Thymus (tissue), 11 donors: Measurements from ENCODE around the gene WASL. TPM values are rescaled to one million over a fixed set of nuclear protein-coding genes. Genes with fewer than 3 reads are reported as not detected.
"Not testable (repeated sequence)": the region's sequence is repeated elsewhere in the genome, so short reads cannot be mapped to it uniquely, and the experiment has no call there.

Source experiments
- DNase-seq, 9 donors: peaks; one replicate each; pipeline ENCODE4 v3.0.0-alpha.2; 2013; ENCODE audit warnings: low spot score in 9 of 9, low read depth in 6 of 9, missing footprints in 1 of 9
- H3K27ac ChIP-seq, 2 donors: one replicate each; pipeline ENCODE4 v1.5.1; 2013; ENCODE audit warnings: control low read depth in 1 of 2, low read depth in 1 of 2, low read length in 1 of 2, mild to moderate bottlenecking in 1 of 2, moderate library complexity in 1 of 2
- H3K27me3 ChIP-seq, 2 donors: one replicate each; pipeline ENCODE4 v1.5.1; 2013; ENCODE audit warnings: low read length in 1 of 2; ENCODE audit not compliant: control insufficient read depth in 2 of 2, insufficient read depth in 1 of 2
- H3K36me3 ChIP-seq, 2 donors: one replicate each; pipeline ENCODE4 v1.5.1; 2013; ENCODE audit warnings: low read length in 1 of 2, mild to moderate bottlenecking in 1 of 2, moderate library complexity in 1 of 2; ENCODE audit not compliant: control insufficient read depth in 2 of 2, insufficient read depth in 2 of 2
- H3K4me1 ChIP-seq, 2 donors: one replicate each; pipeline ENCODE4 v1.5.1; 2013; ENCODE audit warnings: low read length in 2 of 2; ENCODE audit not compliant: control insufficient read depth in 2 of 2, insufficient read depth in 2 of 2
- H3K4me3 ChIP-seq, 2 donors: one replicate each; pipeline ENCODE4 v1.5.1; 2013; ENCODE audit warnings: low read length in 2 of 2, control low read depth in 1 of 2, mild to moderate bottlenecking in 1 of 2
- H3K9me3 ChIP-seq, 2 donors: one replicate each; pipeline ENCODE4 v1.5.1; 2013; ENCODE audit warnings: low read length in 1 of 2, mild to moderate bottlenecking in 1 of 2; ENCODE audit not compliant: control insufficient read depth in 2 of 2, insufficient read depth in 1 of 2
- WGBS: extraction: QIAGEN DNeasy Blood & Tissue Kit; methylation state at CpG from one replicate; pipeline ENCODE4 v1.1.7; 2013; 5-methylcytosine and 5-hydroxymethylcytosine counted together
- polyA plus RNA-seq: library from polyadenylated mRNA; stranded (reverse); fragments of 200-250 nt; gene quantifications from one replicate; pipeline ENCODE4 v1.2.3, GENCODE V29; 2013
- total RNA-seq: library from RNA; stranded (reverse); fragments of 120-200 nt; gene quantifications from one replicate; pipeline ENCODE4 v1.2.4, GENCODE V29; 2013
- donor health status: healthy.

The WASL gene
- total and polyA plus RNA-seq, 2 donors: 3.6 to 17.8 TPM

- H3K27me3 ChIP-seq: no peaks in the 10 kb centered on the region
- H3K27ac ChIP-seq: no peak overlapping the region
- WGBS: 55% methylated on average over 2 of the region's 2 CpGs
- no peaks in the 10 kb centered on the region for H3K36me3 ChIP-seq
- H3K4me3 ChIP-seq: no peak overlapping the region
- H3K4me1 ChIP-seq: peaks cover 0 to 4% of the 10 kb centered on the region in 2 donors
- no peaks in the 10 kb centered on the region for H3K9me3 ChIP-seq
- DNase-seq: no peak
These were observed 2.7 kb downstream of the WASL start for GRCh38 chr7:123746055-123746454.

- Histone ChIP-seq H3K4me3 (no peak overlapping the region), H3K27me3 (no peaks in the 10 kb centered on the region), H3K27ac (no peak overlapping the region), H3K4me1 (peaks cover 0 to 4% of the 10 kb centered on the region in 2 donors), H3K9me3 (no peaks in the 10 kb centered on the region), H3K36me3 (no peaks in the 10 kb centered on the region)
- 92% methylated on average over 2 of the region's 2 CpGs for WGBS
- no peak for DNase-seq
These were observed 3.4 kb downstream of the WASL start for GRCh38 chr7:123745437-123745836.

- 93% methylated on average over 1 of the region's 1 CpG for WGBS
- Histone ChIP-seq H3K27me3 (no peaks in the 10 kb centered on the region), H3K9me3 (no peaks in the 10 kb centered on the region), H3K4me3 (no peak overlapping the region), H3K27ac (no peak overlapping the region), H3K36me3 (no peaks in the 10 kb centered on the region), H3K4me1 (peaks cover 0 to 4% of the 10 kb centered on the region in 2 donors)
- no peak for DNase-seq
These were observed 4.4 kb downstream of the WASL start for GRCh38 chr7:123744416-123744815.

GRCh38 chr7:123741940-123742339, 6.9 kb downstream of the WASL start:
- no peaks in the 10 kb centered on the region for H3K9me3 ChIP-seq
- H3K36me3 ChIP-seq: no peaks in the 10 kb centered on the region
- DNase-seq: no peak
- H3K27me3 ChIP-seq: no peaks in the 10 kb centered on the region
- peaks cover 0 to 4% of the 10 kb centered on the region in 2 donors for H3K4me1 ChIP-seq
- H3K4me3 ChIP-seq: no peak overlapping the region
- no peak overlapping the region for H3K27ac ChIP-seq

GRCh38 chr7:123738808-123739207, 10.0 kb downstream of the WASL start:
- Histone ChIP-seq H3K4me3 (no peak overlapping the region), H3K4me1 (no peaks in the 10 kb centered on the region)

GRCh38 chr7:123738356-123738755, 10.4 kb downstream of the WASL start:
- 97% methylated on average over 3 of the region's 3 CpGs for WGBS
- Histone ChIP-seq H3K9me3 (no peaks in the 10 kb centered on the region), H3K27me3 (no peaks in the 10 kb centered on the region), H3K4me1 (no peaks in the 10 kb centered on the region), H3K27ac (no peak overlapping the region), H3K36me3 (no peaks in the 10 kb centered on the region), H3K4me3 (no peak overlapping the region)
- no peak for DNase-seq

More at GRCh38 chr7:123738808-123739207, 10.0 kb downstream of the WASL start:
- no peak overlapping the region for H3K27ac ChIP-seq
- over 99% methylated on average over 2 of the region's 2 CpGs for WGBS
- DNase-seq: no peak
- H3K36me3 ChIP-seq: no peaks in the 10 kb centered on the region
- H3K9me3 ChIP-seq: no peaks in the 10 kb centered on the region
- no peaks in the 10 kb centered on the region for H3K27me3 ChIP-seq

- 97% methylated on average over 10 of the region's 10 CpGs for WGBS
- not testable (repeated sequence) for H3K36me3 ChIP-seq, H3K9me3 ChIP-seq, H3K4me1 ChIP-seq, H3K4me3 ChIP-seq, H3K27me3 ChIP-seq, H3K27ac ChIP-seq, DNase-seq
These were observed 11.6 kb downstream of the WASL start for GRCh38 chr7:123737168-123737674.

GRCh38 chr7:123735539-123735938, 13.3 kb downstream of the WASL start:
- Histone ChIP-seq H3K36me3 (no peaks in the 10 kb centered on the region), H3K4me1 (no peaks in the 10 kb centered on the region), H3K27me3 (no peaks in the 10 kb centered on the region), H3K27ac (no peak overlapping the region), H3K9me3 (peaks cover 0 to 2% of the 10 kb centered on the region in 2 donors), H3K4me3 (no peak overlapping the region)
- DNase-seq: no peak
- WGBS: 90% methylated on average over 5 of the region's 5 CpGs

- H3K4me3 ChIP-seq: no peak overlapping the region
- WGBS: 83% methylated on average over 3 of the region's 3 CpGs
- peaks cover 0 to 2% of the 10 kb centered on the region in 2 donors for H3K9me3 ChIP-seq
- H3K27me3 ChIP-seq: no peaks in the 10 kb centered on the region
- no peak for DNase-seq
- no peaks in the 10 kb centered on the region for H3K36me3 ChIP-seq
- no peak overlapping the region for H3K27ac ChIP-seq
- no peaks in the 10 kb centered on the region for H3K4me1 ChIP-seq
These were observed 14.3 kb downstream of the WASL start for GRCh38 chr7:123734498-123734897.
